B cell (primary cell): ENCODE data around the gene CTRB2. TPM values are rescaled to one million over a fixed set of nuclear protein-coding genes. Genes with fewer than 3 reads are reported as not detected.

Experiments used
- ATAC-seq: fragments of 200-7000 bp; cut with Tn5 transposase; one replicate; pipeline ENCODE4 v1.10.0; 2021; ENCODE audit warnings: low read depth, mild to moderate bottlenecking, moderate number of reproducible peaks, moderate library complexity
- CTCF ChIA-PET: fragments of 350-600 bp; sonication (Branson Sonifier 250); formaldehyde crosslinking; loops from one replicate; lab custom pipeline; 2021; ENCODE audit warnings: antibody characterized with exemption, inconsistent platforms; lab: Charles Lee
- POLR2A ChIA-PET: fragments of 350-600 bp; sonication (Branson Sonifier 250); formaldehyde crosslinking; loops from one replicate; lab custom pipeline; 2021; ENCODE audit warnings: antibody characterized with exemption; lab: Charles Lee
- DNase-seq: peaks from one replicate; pipeline ENCODE4 v3.0.0; 2013
- H2AFZ ChIP-seq: 2 replicates; pipeline ENCODE4 v1.6.1; 2012; ENCODE audit warnings: mild to moderate bottlenecking, low read depth, low read length; ENCODE audit not compliant: insufficient read depth, poor library complexity, severe bottlenecking
- H3K27ac ChIP-seq, 2 donors: 1 replicate in 1 of 2; 2 replicates in 1 of 2; pipeline ENCODE4 v1.5.1; 2012 to 2013; ENCODE audit warnings: low read length in 2 of 2, mild to moderate bottlenecking in 2 of 2, moderate library complexity in 1 of 2
- H3K27me3 ChIP-seq, 4 experiments: fragments of 200-600 bp in 1 of 4; sonication (generic) in 1 of 4; replicated peaks in 1 of 4; 1 replicate in 2 of 4; 2 replicates in 2 of 4; pipeline versions ENCODE4 v1.6.1 to v1.7.0; 2013 to 2016; ENCODE audit warnings: low read length in 3 of 4, mild to moderate bottlenecking in 2 of 4, mixed read lengths in 1 of 4, moderate library complexity in 1 of 4; ENCODE audit not compliant: insufficient read depth in 4 of 4, control insufficient read depth in 3 of 4; ENCODE audit errors: control extremely low read depth in 1 of 4
- H3K36me3 ChIP-seq, 2 experiments: replicated peaks in 1 of 2; 1 replicate in 1 of 2; 2 replicates in 1 of 2; pipeline versions ENCODE4 v1.6.1 to v1.7.1; 2013; ENCODE audit warnings: low read length in 1 of 2; ENCODE audit not compliant: insufficient read depth in 2 of 2, control insufficient read depth in 1 of 2; ENCODE audit errors: control extremely low read depth in 1 of 2, extremely low read depth in 1 of 2
- H3K4me1 ChIP-seq, 2 donors: fragments of 200-600 bp in 1 of 2; sonication (generic) in 1 of 2; 1 replicate in 1 of 2; 2 replicates in 1 of 2; pipeline versions ENCODE4 v1.5.1 to v1.6.1; 2013 to 2017; ENCODE audit warnings: low read length in 2 of 2; ENCODE audit not compliant: control insufficient read depth in 2 of 2, insufficient read depth in 2 of 2
- H3K4me2 ChIP-seq: replicated peaks from 2 replicates; pipeline ENCODE3; 2012; ENCODE audit warnings: mild to moderate bottlenecking, low read depth, low read length; ENCODE audit not compliant: poor library complexity, severe bottlenecking
- H3K4me3 ChIP-seq, 5 experiments: fragments of 200-600 bp in 1 of 5; sonication (generic) in 1 of 5; 1 replicate in 3 of 5; 2 replicates in 2 of 5; pipeline versions ENCODE4 v1.5.1 to v1.7.0; 2011 to 2016; ENCODE audit warnings: low read length in 4 of 5, mild to moderate bottlenecking in 4 of 5, low read depth in 2 of 5, control low read depth in 1 of 5, moderate library complexity in 1 of 5; ENCODE audit not compliant: insufficient read depth in 1 of 5; ENCODE audit errors: control extremely low read depth in 1 of 5, extremely low read depth in 1 of 5
- H3K79me2 ChIP-seq: fragments of 200-600 bp; sonication (generic); one replicate; pipeline ENCODE4 v1.6.0; 2016; ENCODE audit warnings: low read length; ENCODE audit not compliant: control insufficient read depth, insufficient read depth
- H3K9ac ChIP-seq: fragments of 200-600 bp; sonication (generic); 2 replicates; pipeline ENCODE4 v1.6.1; 2017; ENCODE audit warnings: mild to moderate bottlenecking, low read length, moderate library complexity
- H3K9me3 ChIP-seq, 3 donors: one replicate each; pipeline versions ENCODE4 v1.6.1 to v1.7.1; 2013; ENCODE audit warnings: low read length in 2 of 3; ENCODE audit not compliant: control insufficient read depth in 2 of 3, insufficient read depth in 1 of 3; ENCODE audit errors: control extremely low read depth in 1 of 3
- H4K20me1 ChIP-seq: 2 replicates; pipeline ENCODE4 v1.6.0; 2012; ENCODE audit warnings: mild to moderate bottlenecking, low read length; ENCODE audit not compliant: insufficient read depth, control insufficient read depth, poor library complexity, severe bottlenecking
- H3K27ac Mint-ChIP-seq: one replicate; pipeline ENCODE4 v1.8.0; 2021; ENCODE audit warnings: mixed read lengths
- H3K27me3 Mint-ChIP-seq: one replicate; pipeline ENCODE4 v1.8.0; 2021; ENCODE audit warnings: mixed read lengths
- H3K4me1 Mint-ChIP-seq: one replicate; pipeline ENCODE4 v1.8.0; 2021; ENCODE audit warnings: mixed read lengths
- H3K4me3 Mint-ChIP-seq: one replicate; pipeline ENCODE4 v1.8.0; 2021; ENCODE audit warnings: mixed read lengths
- H3K9me3 Mint-ChIP-seq: one replicate; pipeline ENCODE4 v1.8.0; 2022; ENCODE audit warnings: mixed read lengths; ENCODE audit not compliant: insufficient read depth
- CTCF ChIP-seq: fragments of 200-600 bp; IDR thresholded peaks from one replicate; pipeline ENCODE4 v1.8.0; 2022; ENCODE audit warnings: antibody characterized with exemption, mild to moderate bottlenecking
- EZH2 ChIP-seq: IDR thresholded peaks from 2 replicates; pipeline ENCODE4 v1.6.1; 2012; ENCODE audit warnings: borderline replicate concordance, low read depth, mild to moderate bottlenecking, moderate library complexity, low read length; ENCODE audit not compliant: insufficient read depth, poor library complexity, severe bottlenecking
- WGBS: methylation state at CpG from one replicate; pipeline ENCODE4 v1.1.5; 2013; ENCODE audit warnings: missing lambda C conversion rate; ENCODE audit not compliant: insufficient coverage; 5-methylcytosine and 5-hydroxymethylcytosine counted together
- intact Hi-C: fragments of 100-400 bp; cut with micrococcal nuclease; formaldehyde crosslinking; loops from one replicate; pipeline ENCODE4 v1.10.0; 2022
- polyA plus RNA-seq: library from polyadenylated mRNA; depleted of rRNA; stranded (reverse); fragments of >200 nt; gene quantifications from 2 replicates; pipeline ENCODE4 v1.2.3, GENCODE V29; 2012
- total RNA-seq, 2 donors: library from RNA; stranded (reverse); fragments of 120-200 nt in 1 of 2; gene quantifications; 1 replicate in 1 of 2; 2 replicates in 1 of 2; pipeline versions ENCODE4 v1.2.3 to v1.2.4, GENCODE V29; 2013 to 2022

Gene CTRB2
- total and polyA plus RNA-seq, 2 donors (not counting 1 experiment from before 2014, with no cell fraction given), result not detected

GRCh38 chr16:75219088-75219487, 12.1 kb upstream of the CTRB2 start:
- no peaks in the 10 kb centered on the region for H3K36me3 ChIP-seq
- DNase-seq (no peak), ATAC-seq (no peak)
- no peak overlapping the region for H3K4me2 ChIP-seq
- no peaks in the 10 kb centered on the region for H3K9me3 ChIP-seq
- Mint-ChIP-seq H3K4me1 (peaks cover 13% of the 10 kb centered on the region), H3K27me3 (peaks cover 7% of the 10 kb centered on the region), H3K9me3 (no peaks in the 10 kb centered on the region), H3K4me3 (no peak overlapping the region), H3K27ac (no peak overlapping the region)
- intact Hi-C loops, result no loop called here
- no peaks in the 10 kb centered on the region for H3K4me1 ChIP-seq
- peaks cover 0 to 8% (median 0%) of the 10 kb centered on the region in 4 experiments for H3K27me3 ChIP-seq
- no peak overlapping the region for H3K9ac ChIP-seq
- POLR2A ChIA-PET, result interaction anchor here (0.7 kb wide), 1 partner anchor 12 kb away, joined by 3 read pairs; no protein-coding TSS in a partner anchor
- TF ChIP-seq CTCF, result no peak
- no peak for TF ChIP-seq EZH2
- no peak overlapping the region for H3K27ac ChIP-seq
- H2AFZ ChIP-seq, result peak overlapping the region; percentile 57
- H3K4me3 ChIP-seq, result no peak overlapping the region
- no peaks in the 10 kb centered on the region for H3K79me2 ChIP-seq
- H4K20me1 ChIP-seq, result no peaks in the 10 kb centered on the region
- CTCF ChIA-PET, result interaction anchor here (0.7 to 2.9 kb wide), 4 partner anchors 20 to 569 kb away, joined by 3 to 6 read pairs (median 3); no protein-coding TSS in a partner anchor
- WGBS, result 83% methylated on average over 3 of the region's 4 CpGs

GRCh38 chr16:75218256-75219076, 11.5 kb upstream of the CTRB2 start, which contains the start of gene CTRB1:
Gene CTRB1, plus strand, starts transcription at chr16:75218988. Its CDS starts 20 bp downstream, at chr16:75219008.
- H3K9me3 ChIP-seq, result no peaks in the 10 kb centered on the region
- no peak within 1 kb of the TSS for H3K27ac ChIP-seq
- Mint-ChIP-seq H3K27me3 (peaks cover 6% of the 10 kb centered on the region), H3K27ac (no peak within 1 kb of the TSS), H3K9me3 (no peaks in the 10 kb centered on the region), H3K4me1 (peaks cover 13% of the 10 kb centered on the region), H3K4me3 (peak within 1 kb of the TSS; percentile 73)
- CTCF ChIA-PET, result interaction anchor here (0.9 to 2.9 kb wide), 3 partner anchors 162 to 570 kb away, joined by 3 to 6 read pairs (median 3); no protein-coding TSS in a partner anchor
- peak within 1 kb of the TSS in 1 of 5 experiments; percentile 19 for H3K4me3 ChIP-seq
- ATAC-seq (peak; percentile 28), DNase-seq (no peak)
- no peak for TF ChIP-seq EZH2
- TF ChIP-seq CTCF, result no peak
- POLR2A ChIA-PET, result interaction anchor here (0.7 kb wide), 1 partner anchor 12 kb away, joined by 3 read pairs; no protein-coding TSS in a partner anchor
- H3K27me3 ChIP-seq, result peaks cover 0 to 8% (median 0%) of the 10 kb centered on the region in 4 experiments
- H3K9ac ChIP-seq, result peak within 1 kb of the TSS; percentile 42
- no peaks in the 10 kb centered on the region for H3K36me3 ChIP-seq
- WGBS, result 67% methylated on average over 16 of the region's 19 CpGs
- H3K4me1 ChIP-seq, result no peaks in the 10 kb centered on the region
- peak within 1 kb of the TSS; percentile 57 for H2AFZ ChIP-seq
- no peaks in the 10 kb centered on the region for H3K79me2 ChIP-seq
- H4K20me1 ChIP-seq, result no peaks in the 10 kb centered on the region
- H3K4me2 ChIP-seq, result peak within 1 kb of the TSS; percentile 55
- intact Hi-C loops, result no loop called here
